ENCODE results near the gene ABCD4.

- TF ChIP-seq YY1 (IDR thresholded peaks at IDR 0.05; ENCODE audit: insufficient read depth, insufficient read length) = no peak
- TF ChIP-seq SUZ12 (IDR thresholded peaks at IDR 0.05; ENCODE audit: extremely low read depth, insufficient read depth, insufficient read length) = no peak
These were observed 6.0 kb upstream of the ABCD4 start for GRCh38 chr14:74308695-74309094.

All from NT2/D1 (cell line).